OCI-LY7 (cell line): ENCODE results near the gene MYLK. TPM values are rescaled to one million over a fixed set of nuclear protein-coding genes. Genes with fewer than 3 reads are reported as not detected.

Experiments used
- BruUV-seq: library from RNA; stranded (reverse); fragments of 400-500 nt; replicated peaks from 2 replicates; lab custom pipeline; 2021; lab: Mats Ljungman, UMichigan
- CTCF ChIA-PET: fragments of 300-600 bp; sonication (Branson Sonifier 250); formaldehyde crosslinking; loops from one replicate; lab custom pipeline; 2022; ENCODE audit warnings: antibody characterized with exemption; ENCODE audit not compliant: unreplicated experiment; lab: Charles Lee
- POLR2A ChIA-PET: fragments of 300-600 bp; sonication (Branson Sonifier 250); formaldehyde crosslinking; loops from one replicate; lab custom pipeline; 2022; ENCODE audit warnings: antibody characterized with exemption; lab: Charles Lee
- DNase-seq: peaks from one replicate; pipeline ENCODE4 v3.0.0-alpha.2; 2015; ENCODE audit warnings: low spot score
- H2AFZ ChIP-seq: fragments of 200-600 bp; sonication (generic), shearing (Covaris generic); 2 replicates; pipeline ENCODE4 v1.6.1; 2014; ENCODE audit warnings: mild to moderate bottlenecking, antibody characterized with exemption, low read length, moderate library complexity
- H3K27ac ChIP-seq: fragments of 200-600 bp; sonication (generic); 2 replicates; pipeline ENCODE4 v1.5.1; 2014; ENCODE audit warnings: mixed run types, low read depth, mild to moderate bottlenecking, moderate library complexity, low read length, inconsistent platforms; ENCODE audit not compliant: poor library complexity, severe bottlenecking
- H3K36me3 ChIP-seq: fragments of 200-600 bp; sonication (generic); 2 replicates; pipeline ENCODE4 v1.6.1; 2014; ENCODE audit warnings: mild to moderate bottlenecking, antibody characterized with exemption, low read length, moderate library complexity, mixed read lengths; ENCODE audit not compliant: insufficient read depth
- H3K4me1 ChIP-seq: fragments of 200-600 bp; sonication (generic); 2 replicates; pipeline ENCODE4 v1.5.1; 2014; ENCODE audit warnings: mild to moderate bottlenecking, low read length; ENCODE audit not compliant: insufficient read depth, poor library complexity, severe bottlenecking
- H3K4me2 ChIP-seq: fragments of 200-600 bp; sonication (generic); 2 replicates; pipeline ENCODE4 v1.6.1; 2014; ENCODE audit warnings: mild to moderate bottlenecking, low read length
- H3K4me3 ChIP-seq: fragments of 200-600 bp; sonication (generic); 2 replicates; pipeline ENCODE4 v1.5.1; 2014; ENCODE audit warnings: mild to moderate bottlenecking, low read depth, low read length; ENCODE audit not compliant: poor library complexity, severe bottlenecking
- H3K79me2 ChIP-seq: fragments of 200-600 bp; sonication (generic); 2 replicates; pipeline ENCODE4 v1.6.1; 2016; ENCODE audit warnings: low read depth, mild to moderate bottlenecking, low read length, moderate library complexity, mixed read lengths; ENCODE audit not compliant: insufficient read depth
- H3K9me2 ChIP-seq: fragments of 200-600 bp; sonication (generic); 2 replicates; pipeline ENCODE4 v1.6.1; 2016; ENCODE audit warnings: mild to moderate bottlenecking, low read length, mixed read lengths; ENCODE audit not compliant: insufficient read depth
- H3K9me3 ChIP-seq: fragments of 200-600 bp; sonication (generic); 2 replicates; pipeline ENCODE4 v1.6.1; 2014; ENCODE audit warnings: mild to moderate bottlenecking, mixed run types, low read length, mixed read lengths
- H4K20me1 ChIP-seq: fragments of 200-600 bp; sonication (generic); 2 replicates; pipeline ENCODE4 v1.6.1; 2014; ENCODE audit warnings: mild to moderate bottlenecking, antibody characterized with exemption, low read length, moderate library complexity, mixed read lengths; ENCODE audit not compliant: insufficient read depth
- EZH2phosphoT487 ChIP-seq: fragments of 200-600 bp; sonication (generic); IDR thresholded peaks from 2 replicates; pipeline ENCODE4 v1.6.1; 2018; ENCODE audit warnings: low read depth, borderline replicate concordance, mild to moderate bottlenecking, mixed run types, antibody characterized with exemption, low read length, moderate library complexity, mixed read lengths
- intact Hi-C: fragments of 100-400 bp; cut with micrococcal nuclease; formaldehyde crosslinking; loops from one replicate; pipeline ENCODE4 v1.10.0; 2022; ENCODE audit not compliant: unreplicated experiment
- total RNA-seq, 2 experiments: library from RNA; depleted of rRNA in 1 of 2; stranded (reverse); fragments of >200 nt in 1 of 2; shearing (Covaris generic) in 1 of 2; gene quantifications; 2 replicates each; pipeline ENCODE4 v1.2.3, GENCODE V29; 2014 to 2022
- TF ChIP-seq, protein P1 (sequence below): fragments of 200-600 bp; sonication (generic); conservative IDR thresholded peaks from 2 replicates; pipeline ENCODE4 v1.5.1; 2014; ENCODE audit warnings: mild to moderate bottlenecking, antibody characterized with exemption, low read length, moderate library complexity, mixed read lengths

The MYLK gene
- total RNA-seq, 2 experiments from 2014 or later: not detected

DNA sequence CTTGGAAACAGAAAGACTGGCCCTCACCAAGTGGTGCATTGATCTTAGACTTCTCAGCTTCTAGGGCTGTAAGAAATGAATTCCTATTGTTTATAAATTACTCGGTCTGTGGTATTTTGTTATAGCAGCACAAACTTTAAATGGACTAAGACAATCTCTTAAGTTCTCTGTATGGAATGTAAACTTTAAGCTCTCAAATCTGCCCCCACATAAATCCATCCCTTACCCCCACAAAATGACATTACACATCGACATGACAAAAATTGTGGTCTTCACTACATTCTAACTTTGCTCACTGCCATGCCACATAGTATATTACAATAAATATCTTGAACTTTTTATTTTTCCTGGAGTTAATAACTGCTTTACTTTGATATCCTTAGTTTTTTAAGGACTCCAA, 121.3 kb downstream of the MYLK start:
- no peaks in the 10 kb centered on the region for H3K79me2 ChIP-seq
- H3K27ac ChIP-seq: no peak overlapping the region
- no peak overlapping the region for H2AFZ ChIP-seq
- H3K9me2 ChIP-seq: no peaks in the 10 kb centered on the region
- ChIA-PET CTCF (no interaction called here), POLR2A (no interaction called here)
- intact Hi-C loops: no loop called here
- H3K4me3 ChIP-seq: no peak overlapping the region
- no peaks in the 10 kb centered on the region for H3K36me3 ChIP-seq
- no peaks in the 10 kb centered on the region for H3K9me3 ChIP-seq
- DNase-seq: no peak
- BruUV-seq: no TSS peak
- peaks cover 4% of the 10 kb centered on the region for H3K4me1 ChIP-seq
- TF ChIP-seq EZH2phosphoT487: no peak
- TF ChIP-seq, protein P1, sequence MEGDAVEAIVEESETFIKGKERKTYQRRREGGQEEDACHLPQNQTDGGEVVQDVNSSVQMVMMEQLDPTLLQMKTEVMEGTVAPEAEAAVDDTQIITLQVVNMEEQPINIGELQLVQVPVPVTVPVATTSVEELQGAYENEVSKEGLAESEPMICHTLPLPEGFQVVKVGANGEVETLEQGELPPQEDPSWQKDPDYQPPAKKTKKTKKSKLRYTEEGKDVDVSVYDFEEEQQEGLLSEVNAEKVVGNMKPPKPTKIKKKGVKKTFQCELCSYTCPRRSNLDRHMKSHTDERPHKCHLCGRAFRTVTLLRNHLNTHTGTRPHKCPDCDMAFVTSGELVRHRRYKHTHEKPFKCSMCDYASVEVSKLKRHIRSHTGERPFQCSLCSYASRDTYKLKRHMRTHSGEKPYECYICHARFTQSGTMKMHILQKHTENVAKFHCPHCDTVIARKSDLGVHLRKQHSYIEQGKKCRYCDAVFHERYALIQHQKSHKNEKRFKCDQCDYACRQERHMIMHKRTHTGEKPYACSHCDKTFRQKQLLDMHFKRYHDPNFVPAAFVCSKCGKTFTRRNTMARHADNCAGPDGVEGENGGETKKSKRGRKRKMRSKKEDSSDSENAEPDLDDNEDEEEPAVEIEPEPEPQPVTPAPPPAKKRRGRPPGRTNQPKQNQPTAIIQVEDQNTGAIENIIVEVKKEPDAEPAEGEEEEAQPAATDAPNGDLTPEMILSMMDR: no peak
- H4K20me1 ChIP-seq: no peaks in the 10 kb centered on the region
- no peak overlapping the region for H3K4me2 ChIP-seq

DNA sequence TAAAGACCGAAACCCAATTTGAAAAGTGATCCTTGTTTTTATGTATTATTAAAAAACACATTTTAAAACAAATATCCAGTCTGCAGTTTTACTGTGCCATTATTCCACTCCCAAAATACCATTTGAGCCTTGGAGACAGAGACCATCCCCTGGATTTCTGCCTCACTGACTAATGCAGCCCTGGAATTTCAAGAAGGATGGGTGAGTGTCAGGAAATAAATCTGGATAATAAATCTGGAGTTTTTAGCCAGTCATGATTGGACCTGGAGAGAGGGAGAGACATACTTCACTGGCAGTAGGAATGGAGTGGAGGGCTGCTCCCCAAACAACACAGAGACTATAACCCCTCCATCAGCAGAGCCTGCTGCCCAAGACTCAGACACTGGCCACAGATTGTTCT, 123.3 kb downstream of the MYLK start:
- DNase-seq: no peak
- intact Hi-C loops: no loop called here
- Histone ChIP-seq H3K79me2 (no peaks in the 10 kb centered on the region), H3K4me1 (peaks cover 15% of the 10 kb centered on the region), H3K36me3 (no peaks in the 10 kb centered on the region), H2AFZ (no peak overlapping the region), H3K4me2 (no peak overlapping the region), H3K9me2 (no peaks in the 10 kb centered on the region), H3K9me3 (no peaks in the 10 kb centered on the region), H3K27ac (no peak overlapping the region), H3K4me3 (no peak overlapping the region), H4K20me1 (no peaks in the 10 kb centered on the region)
- ChIA-PET CTCF (no interaction called here), POLR2A (no interaction called here)
- no TSS peak for BruUV-seq
- TF ChIP-seq, protein P1: no peak
- TF ChIP-seq EZH2phosphoT487: no peak

DNA sequence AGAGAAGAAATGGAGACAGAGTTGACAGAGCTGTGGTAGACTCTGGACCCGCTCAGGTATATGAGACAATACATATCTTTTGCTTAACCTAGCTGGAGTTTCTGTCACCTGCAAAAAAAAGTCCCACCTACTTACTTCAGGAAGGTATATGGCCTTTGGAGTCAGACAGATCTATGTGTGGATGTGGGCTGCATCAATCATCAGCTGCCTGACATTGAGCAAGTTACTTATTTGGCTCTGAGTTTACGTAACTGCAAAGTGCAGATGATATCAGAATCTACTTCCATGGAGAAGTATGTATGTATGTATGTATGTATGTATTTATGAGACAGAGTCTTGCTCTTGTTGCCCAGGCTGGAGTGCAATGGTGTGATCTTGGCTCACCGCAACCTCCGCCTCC, 124.3 kb downstream of the MYLK start:
- Histone ChIP-seq H2AFZ (no peak overlapping the region), H3K27ac (no peak overlapping the region), H3K4me3 (no peak overlapping the region), H3K4me1 (peaks cover 15% of the 10 kb centered on the region), H3K9me2 (no peaks in the 10 kb centered on the region), H3K36me3 (no peaks in the 10 kb centered on the region), H3K79me2 (no peaks in the 10 kb centered on the region), H3K4me2 (no peak overlapping the region), H3K9me3 (no peaks in the 10 kb centered on the region), H4K20me1 (no peaks in the 10 kb centered on the region)
- no peak for DNase-seq
- POLR2A ChIA-PET: no interaction called here
- CTCF ChIA-PET: no interaction called here
- no TSS peak for BruUV-seq
- TF ChIP-seq, protein P1: no peak
- no peak for TF ChIP-seq EZH2phosphoT487
- intact Hi-C loops: no loop called here
